HG02973 (cell line): ENCODE measurements around the gene CA4.
"Not testable (repeated sequence)": the region's sequence is repeated elsewhere in the genome, so short reads cannot be mapped to it uniquely, and the experiment has no call there.

Source experiments
- ATAC-seq: cut with Tn5 transposase; IDR thresholded peaks from one replicate; pipeline ENCODE4 v1.9.1; 2021; ENCODE audit warnings: moderate library complexity; ENCODE audit not compliant: unreplicated experiment

CA4 gene

DNA sequence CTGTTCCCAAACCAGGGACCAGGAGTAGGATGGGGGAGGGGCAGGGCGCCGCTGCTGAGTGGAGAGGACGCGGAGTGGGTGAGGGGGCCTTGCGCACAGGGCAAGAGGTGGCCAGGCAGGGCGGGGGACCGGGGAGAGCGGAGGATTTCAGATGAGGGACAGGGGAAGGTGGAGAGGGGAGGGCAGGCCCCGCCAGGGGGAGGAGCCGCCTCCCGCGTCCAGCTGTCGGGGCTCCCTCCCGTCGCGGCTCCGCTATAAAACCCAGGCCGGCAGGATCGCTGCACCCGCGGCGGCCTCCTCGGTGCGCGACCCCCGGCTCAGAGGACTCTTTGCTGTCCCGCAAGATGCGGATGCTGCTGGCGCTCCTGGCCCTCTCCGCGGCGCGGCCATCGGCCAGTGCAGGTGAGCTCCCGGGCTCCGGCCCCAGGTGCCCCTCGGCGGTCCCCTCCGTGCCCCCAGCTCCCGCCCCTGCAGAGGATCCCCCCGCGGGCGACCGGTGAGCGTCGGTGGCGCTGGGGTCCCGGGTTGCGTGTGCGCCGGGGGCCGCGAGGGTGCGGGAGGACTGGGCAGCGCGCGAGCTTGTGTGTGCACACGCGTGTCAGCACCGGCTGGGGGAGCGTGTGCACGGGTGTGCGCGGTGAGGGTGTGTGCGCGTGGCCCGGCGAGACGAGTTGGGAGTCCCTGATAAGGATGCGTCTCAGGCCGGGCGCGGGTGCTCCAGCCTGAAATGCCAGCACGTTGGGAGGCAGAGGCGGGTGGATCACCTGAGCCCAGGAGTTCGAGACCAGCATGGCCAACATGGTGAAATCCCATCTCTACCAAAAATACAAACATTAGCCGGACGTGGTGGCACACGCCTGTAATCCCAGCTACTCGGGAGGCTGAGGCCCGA is at the start of gene CA4:
Gene CA4, plus strand, starts transcription at position 283 of the 892 bp plus-strand sequence. Its CDS starts 62 bp downstream, at position 345.
- no peak for ATAC-seq

GRCh38 chr17:60100577-60100976 is 49.2 kb upstream of the CA4 start:
- not testable (repeated sequence) for ATAC-seq

DNA sequence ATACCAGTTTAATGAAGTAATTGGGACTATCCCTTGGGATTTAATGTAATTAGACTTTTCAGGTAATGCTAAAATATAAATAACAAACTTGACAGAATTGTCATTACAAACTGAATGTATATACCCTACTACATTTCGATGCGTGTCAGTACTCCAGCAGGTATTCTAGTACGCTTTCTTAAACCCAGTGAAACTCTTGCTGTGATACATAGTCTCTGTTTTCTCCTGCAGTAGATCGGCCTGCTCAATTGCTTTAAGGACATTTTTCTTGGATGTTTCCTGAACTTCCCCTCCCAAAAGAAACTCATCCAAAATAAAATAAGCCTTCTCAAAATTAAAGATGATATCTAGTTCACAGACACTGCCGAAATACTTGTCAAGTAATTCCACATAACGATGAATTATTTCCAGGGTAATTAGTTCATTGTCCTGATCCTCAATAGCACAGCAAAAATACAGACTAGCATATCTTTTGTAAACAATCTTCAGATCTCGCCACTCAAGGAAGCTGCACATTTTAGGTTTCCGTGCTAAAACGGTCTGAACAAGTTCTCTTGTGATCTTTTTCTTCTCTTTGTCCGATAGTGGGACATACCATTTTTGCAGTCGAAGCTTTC is 47.6 kb upstream of the CA4 start:
- not testable (repeated sequence) for ATAC-seq

GRCh38 chr17:60102632-60103096 is 47.1 kb upstream of the CA4 start:
- no peak for ATAC-seq

DNA sequence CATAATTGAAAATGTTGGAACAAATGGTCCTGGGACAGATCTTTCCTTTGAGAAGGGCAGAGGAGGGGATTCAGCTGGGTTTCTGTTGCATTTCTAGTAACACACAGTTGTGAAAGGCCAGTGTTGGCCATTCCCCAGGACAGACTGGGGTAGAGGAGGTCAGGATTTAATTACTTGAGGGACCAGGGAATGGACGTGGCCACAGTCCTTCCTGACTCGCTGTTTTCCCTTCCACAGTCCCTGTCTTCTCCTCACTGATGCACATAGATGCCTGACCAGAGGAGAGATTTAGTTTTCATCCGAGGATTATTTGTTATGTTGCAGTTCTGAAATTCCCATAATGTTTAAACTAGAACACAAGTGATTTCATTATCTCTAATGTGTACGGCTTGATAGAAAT is 45.8 kb upstream of the CA4 start:
- no peak for ATAC-seq

DNA sequence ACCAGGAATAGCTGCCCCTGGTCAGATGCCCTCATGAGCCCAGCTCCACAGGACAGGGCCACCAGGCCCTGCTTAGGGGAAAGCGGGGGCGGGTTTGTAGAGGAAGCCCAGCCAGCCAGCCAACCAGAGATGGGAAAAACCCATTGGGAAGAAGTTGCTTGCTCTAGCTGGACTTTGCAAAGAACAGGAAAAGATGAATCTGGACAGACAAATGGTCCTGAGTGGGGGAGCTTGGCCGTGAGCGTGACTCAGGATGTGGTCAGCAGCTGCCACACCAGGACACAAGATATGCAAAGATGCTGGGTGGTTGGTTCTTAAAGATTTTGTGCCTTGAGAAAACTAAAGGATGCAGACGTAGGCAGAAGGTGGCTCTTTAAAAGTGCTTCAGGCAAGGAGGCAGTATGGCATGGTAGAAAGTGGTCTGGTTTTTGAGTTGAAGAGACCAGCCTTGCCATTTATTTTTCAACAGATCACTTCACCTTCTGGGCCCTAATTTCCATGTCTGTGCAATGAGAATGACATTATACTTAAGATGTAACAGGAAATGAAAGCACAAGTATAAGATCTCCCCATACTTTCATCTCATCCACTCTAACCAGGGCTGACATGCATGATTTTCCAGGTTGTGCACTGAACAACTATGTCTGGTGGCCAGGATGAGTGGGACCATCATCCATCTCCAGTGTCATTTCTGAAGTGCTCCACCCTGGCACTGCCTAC is 43.3 kb upstream of the CA4 start:
- no peak for ATAC-seq

- ATAC-seq: no peak
These were observed 42.1 kb upstream of the CA4 start for GRCh38 chr17:60107526-60108257.

- ATAC-seq: not testable (repeated sequence)
These were observed 41.5 kb upstream of the CA4 start for GRCh38 chr17:60108309-60108708.

DNA sequence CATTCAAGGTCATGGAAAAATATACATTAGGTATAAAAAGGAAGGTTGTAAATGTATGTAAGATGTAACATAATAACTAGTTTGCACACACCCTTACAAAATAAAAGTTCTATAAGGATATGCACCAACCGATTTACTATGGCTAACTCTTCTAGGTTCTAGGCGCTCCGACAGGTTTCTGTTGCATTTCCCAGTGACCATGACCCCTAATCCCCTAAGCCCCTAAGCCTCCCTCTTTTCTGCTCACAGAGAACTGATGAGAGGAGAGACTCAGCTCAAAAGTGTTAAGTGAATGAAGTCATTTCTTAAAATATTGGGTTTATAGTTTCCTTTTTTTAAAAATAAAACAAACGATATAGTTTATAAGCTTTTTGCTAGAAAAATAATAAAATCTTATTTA is 41.1 kb upstream of the CA4 start:
- ATAC-seq: no peak

GRCh38 chr17:60109161-60109560 is 40.6 kb upstream of the CA4 start:
- ATAC-seq: no peak

DNA sequence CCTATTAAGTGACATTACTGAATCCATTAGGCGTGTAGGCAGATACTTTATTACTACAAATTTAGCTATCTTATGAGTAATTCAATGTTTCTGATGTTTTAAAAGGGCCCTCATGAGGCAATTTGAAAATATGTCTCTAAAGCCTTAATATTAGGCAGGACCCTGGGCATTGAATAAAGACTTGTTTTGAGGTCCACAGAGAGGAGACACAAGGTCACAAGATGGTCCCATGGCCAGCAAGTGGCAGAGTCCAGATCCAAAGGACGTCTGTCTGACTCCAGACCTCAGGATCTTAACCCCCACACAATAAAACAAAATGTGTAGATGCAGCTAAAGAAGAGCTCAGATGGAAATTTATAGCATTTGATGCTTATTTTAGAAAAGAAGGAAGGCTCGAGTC is 39.2 kb upstream of the CA4 start:
- no peak for ATAC-seq

DNA sequence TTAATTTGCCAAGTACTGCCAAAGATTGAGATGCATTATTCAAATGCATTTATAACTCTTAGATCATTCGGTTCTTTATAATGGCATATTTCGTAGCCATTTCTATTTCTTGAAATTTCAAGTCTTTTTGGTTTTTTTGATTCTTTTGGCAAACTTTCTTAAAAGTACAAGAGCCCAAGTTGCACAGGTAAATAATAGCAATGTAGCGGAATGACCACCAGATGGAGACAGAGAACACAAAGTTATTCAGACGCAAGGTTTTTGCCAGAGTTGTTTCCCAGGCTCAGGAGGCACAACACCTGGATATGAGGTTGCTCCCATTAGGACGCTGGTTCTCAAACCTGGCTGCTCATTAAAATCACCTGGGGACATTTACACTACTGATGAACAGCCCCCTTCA is 38.1 kb upstream of the CA4 start:
- not testable (repeated sequence) for ATAC-seq

- not testable (repeated sequence) for ATAC-seq
These were observed 34.4 kb upstream of the CA4 start for GRCh38 chr17:60115364-60115763.

- not testable (repeated sequence) for ATAC-seq
These were observed 33.6 kb upstream of the CA4 start for GRCh38 chr17:60116196-60116595.

DNA sequence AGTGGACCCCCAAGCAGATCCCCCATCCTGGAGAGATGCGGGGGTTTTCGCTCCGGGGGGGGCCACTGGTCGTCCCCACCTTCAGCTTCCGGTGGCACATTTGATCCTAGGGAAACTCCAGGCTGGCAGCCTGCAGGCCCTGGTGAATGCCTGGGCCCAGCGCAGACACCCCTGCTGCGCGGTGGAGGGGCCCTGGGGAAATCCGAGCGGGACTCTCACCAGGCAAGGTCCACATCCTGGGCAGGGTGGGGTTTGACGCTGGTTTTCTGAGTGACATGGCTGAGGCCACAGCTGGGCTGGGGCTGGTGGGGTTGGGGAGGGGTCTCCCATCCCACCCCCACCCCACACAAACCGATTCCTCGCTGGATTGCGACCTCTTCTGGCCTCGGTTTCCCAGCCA is 30.6 kb upstream of the CA4 start:
- not testable (repeated sequence) for ATAC-seq

DNA sequence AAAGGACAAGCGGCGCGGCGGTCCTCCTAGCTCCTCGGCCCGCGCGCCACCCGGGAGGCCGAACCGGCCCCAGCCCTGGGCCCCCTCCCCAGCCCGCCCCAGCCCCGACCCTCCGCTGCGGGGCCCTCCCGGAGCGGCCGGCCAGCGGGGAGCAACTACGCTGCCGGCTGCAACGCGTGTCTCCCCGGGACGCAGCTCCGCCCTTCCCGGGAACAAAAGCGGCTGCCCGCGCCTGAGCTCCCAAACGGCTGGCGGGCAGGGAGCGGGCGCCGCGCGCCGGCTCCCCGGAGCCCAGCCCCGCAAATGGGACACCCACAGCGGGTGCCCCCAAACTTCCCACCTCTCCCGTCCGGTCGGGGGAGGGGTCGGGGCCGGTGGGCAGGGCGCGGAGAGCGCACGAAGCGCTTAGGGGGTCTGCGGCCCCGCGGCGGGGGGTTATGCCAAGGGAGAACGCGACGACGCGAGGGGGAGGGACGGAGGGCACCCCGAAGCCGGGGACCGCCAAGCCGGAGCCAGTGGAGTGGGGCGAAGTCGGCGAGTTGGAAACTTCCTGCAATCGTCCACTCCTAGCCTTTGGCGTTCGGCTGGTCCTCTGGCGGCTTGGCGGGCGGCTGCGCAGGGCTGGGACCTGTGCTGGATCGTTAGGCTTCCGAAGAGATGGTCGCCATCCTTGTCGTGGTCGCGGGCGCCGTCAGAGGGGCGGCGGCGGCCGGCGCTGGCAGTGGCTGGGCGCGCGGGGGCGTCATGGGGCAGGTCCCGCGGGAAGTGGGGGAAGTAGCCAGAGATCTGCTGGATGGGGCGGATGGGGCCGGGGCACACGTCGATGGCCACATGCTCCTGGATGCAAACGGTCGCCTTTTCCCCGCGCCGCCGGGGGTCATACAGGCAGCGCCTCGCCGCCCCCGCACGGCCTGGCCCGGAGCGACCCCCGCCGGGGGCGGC is 29.7 kb upstream of the CA4 start:
- not testable (repeated sequence) for ATAC-seq

DNA sequence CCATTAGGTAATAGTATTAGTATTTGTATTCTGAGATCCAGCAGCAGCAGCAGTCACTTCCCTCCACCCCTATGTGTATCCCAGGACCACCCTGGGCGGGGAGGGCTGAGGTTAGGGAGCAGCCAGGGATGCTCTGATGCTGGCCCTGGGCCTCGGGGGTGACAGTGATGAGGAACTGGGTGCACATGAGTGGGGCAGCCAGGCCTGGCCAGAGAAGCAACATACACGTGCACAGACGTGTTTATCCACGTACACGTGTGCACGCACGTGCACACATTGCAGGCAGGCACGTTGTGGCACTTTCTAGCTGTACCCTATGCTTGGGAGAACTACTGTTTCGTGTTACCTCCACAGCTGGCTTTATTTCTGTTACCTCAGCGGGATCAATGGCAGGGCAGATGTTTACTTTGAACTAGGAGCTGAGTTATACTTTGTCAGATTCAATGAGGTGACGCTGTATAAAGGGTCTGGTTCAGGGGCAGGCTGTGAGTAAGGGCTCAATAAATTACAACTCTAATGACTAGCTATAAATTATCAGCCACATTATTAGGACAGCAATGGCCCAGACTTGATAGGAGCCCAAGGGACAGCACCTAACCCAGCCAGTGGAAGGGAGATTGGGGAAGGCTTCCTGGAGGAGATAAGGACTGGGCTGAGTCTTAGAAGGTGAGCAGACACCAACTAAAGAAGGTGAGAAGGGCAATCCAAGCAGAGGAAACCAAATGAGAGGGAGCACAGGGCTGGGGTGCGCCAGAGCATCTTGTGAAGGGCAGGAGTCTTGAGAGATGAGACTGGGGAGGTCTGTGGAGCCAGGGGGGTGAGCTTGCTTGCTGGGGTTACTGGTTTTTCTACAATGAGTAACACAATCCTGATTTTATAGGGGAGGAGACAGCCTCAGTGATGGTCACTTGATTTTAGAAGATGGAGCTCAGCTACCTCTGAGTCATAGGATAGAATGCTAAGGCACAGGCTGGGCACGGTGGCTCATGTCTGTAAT is 22.4 kb upstream of the CA4 start:
- no peak for ATAC-seq

DNA sequence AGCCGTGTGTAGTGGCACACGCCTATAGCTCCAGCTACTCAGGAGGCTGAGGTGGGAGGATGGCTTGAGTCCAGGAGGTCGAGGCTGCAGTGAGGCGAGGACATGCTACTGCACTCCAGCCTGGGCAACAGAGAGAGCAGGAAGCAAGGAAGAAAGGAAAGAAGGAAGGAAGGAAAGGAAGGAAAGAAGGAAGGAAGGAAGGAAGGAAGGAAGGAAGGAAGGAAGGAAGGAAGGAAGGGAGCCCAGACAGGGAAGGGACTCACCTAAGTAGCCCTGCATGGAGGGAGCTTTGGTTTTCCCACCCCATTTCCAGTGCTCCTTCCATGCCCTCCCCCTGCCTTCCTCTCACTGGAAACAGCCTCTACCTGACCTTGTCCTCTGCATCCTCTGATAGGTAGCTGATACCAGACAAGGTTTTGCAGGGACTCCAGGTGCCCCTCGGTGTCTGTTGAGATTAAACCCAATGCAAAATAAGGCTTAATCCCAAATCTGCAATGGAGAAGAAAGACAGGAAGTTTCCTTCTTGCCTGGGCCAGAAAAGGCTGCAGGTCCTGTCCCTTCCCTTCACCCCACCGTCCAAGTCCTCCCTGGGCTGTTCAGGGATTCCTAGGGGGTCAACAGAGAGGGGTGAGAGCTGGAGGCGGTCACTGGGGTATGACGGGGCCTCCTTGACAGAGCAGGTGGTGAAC is 21.5 kb upstream of the CA4 start:
- no peak for ATAC-seq
